Testis (tissue), 3 donors: ENCODE results near the gene DMD. TPM values are rescaled to one million over a fixed set of nuclear protein-coding genes. Genes with fewer than 3 reads are reported as not detected.

Experiments used
- DNase-seq: peaks from one replicate; pipeline ENCODE4 v3.0.0-alpha.2; 2019
- H3K27ac ChIP-seq, 2 donors: fragments of 200-600 bp; sonication (generic); one replicate each; pipeline ENCODE4 v1.5.1; 2019
- H3K27me3 ChIP-seq: fragments of 200-600 bp; sonication (generic); one replicate; pipeline ENCODE4 v1.5.1; 2019
- H3K36me3 ChIP-seq: fragments of 200-600 bp; sonication (generic); one replicate; pipeline ENCODE4 v1.5.1; 2017; ENCODE audit warnings: low read depth; ENCODE audit errors: missing control alignments
- H3K4me1 ChIP-seq: fragments of 200-600 bp; sonication (generic); one replicate; pipeline ENCODE4 v1.5.1; 2019
- H3K4me3 ChIP-seq, 2 donors: fragments of 200-600 bp; sonication (generic); one replicate each; pipeline ENCODE4 v1.5.1; 2017 to 2019
- H3K9me3 ChIP-seq: fragments of 200-600 bp; sonication (generic); one replicate; pipeline ENCODE4 v1.5.1; 2017
- CTCF ChIP-seq, 3 experiments: fragments of 450-650 bp in 2 of 3; fragments of 200-600 bp in 1 of 3; sonication (generic) in 1 of 3; IDR thresholded peaks; one replicate each; pipeline ENCODE4 v1.5.1; 2016 to 2019; ENCODE audit warnings: antibody characterized with exemption in 3 of 3, mild to moderate bottlenecking in 2 of 3, moderate library complexity in 1 of 3
- POLR2A ChIP-seq: fragments of 450-650 bp; IDR thresholded peaks from one replicate; pipeline ENCODE4 v1.6.1; 2017; ENCODE audit warnings: antibody characterized with exemption, mild to moderate bottlenecking, moderate library complexity
- WGBS, 2 donors: methylation state at CpG; one replicate each; pipeline ENCODE4 v1.1.5; 2018; 5-methylcytosine and 5-hydroxymethylcytosine counted together
- intact Hi-C: fragments of 100-400 bp; cut with DNase I; formaldehyde crosslinking; loops from one replicate; pipeline ENCODE4 v1.15.1; 2023; ENCODE audit warnings: low total_unique reads
- polyA plus RNA-seq: library from polyadenylated mRNA; stranded (reverse); fragments of 350-450 nt; fragmentation: Illumina TruSeq; extraction: RNeasy Lipid Tissue Mini Kit (QIAGEN cat#74804); gene quantifications from one replicate; pipeline ENCODE4 v1.2.3, GENCODE V29; 2014; ENCODE audit warnings: low read depth, low replicate concordance; ENCODE audit not compliant: insufficient read depth
- total RNA-seq, 2 donors: library from RNA; depleted of rRNA; stranded (reverse); fragments of >200 nt; gene quantifications; one replicate each; pipeline ENCODE4 v1.2.3, GENCODE V29; 2016

The DMD gene
- total and polyA plus RNA-seq, 3 donors from 2014 or later = 11.3 to 34.1 (median 24.2) TPM

DNA sequence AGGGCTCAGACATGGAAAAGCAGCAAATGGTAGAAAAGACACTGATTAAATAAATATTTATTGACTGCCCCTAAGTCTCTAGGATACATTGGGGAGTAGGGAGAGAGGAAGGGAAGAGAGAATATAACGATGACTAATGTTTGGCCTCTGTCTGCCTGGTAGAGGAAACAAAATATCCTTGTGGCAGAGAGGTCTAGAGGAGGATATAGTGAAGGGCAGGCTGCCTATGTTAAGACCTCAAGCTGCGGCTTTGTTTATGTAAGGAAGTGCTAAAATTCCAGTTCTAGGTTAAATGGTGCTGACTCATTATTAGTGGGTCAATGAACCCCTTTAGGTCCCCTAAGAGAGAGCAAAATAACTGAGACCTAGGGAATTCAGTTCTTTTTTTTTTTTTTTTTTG lies 1712.2 kb downstream of the DMD start:
- H3K36me3 ChIP-seq = no peaks in the 10 kb centered on the region
- no peaks in the 10 kb centered on the region for H3K9me3 ChIP-seq
- H3K4me1 ChIP-seq = no peaks in the 10 kb centered on the region
- H3K27me3 ChIP-seq = no peaks in the 10 kb centered on the region
- WGBS, 2 donors = 61 to 77% methylated on average over 2 of the region's 2 CpGs
- H3K27ac ChIP-seq = no peak overlapping the region
- no peak for DNase-seq
- intact Hi-C loops = no loop called here
- TF ChIP-seq POLR2A (no peak), CTCF (IDR thresholded peaks at IDR 0.05) (no peak)
- no peak overlapping the region for H3K4me3 ChIP-seq

- Histone ChIP-seq H3K27ac (no peak overlapping the region), H3K36me3 (no peaks in the 10 kb centered on the region), H3K9me3 (no peaks in the 10 kb centered on the region), H3K4me1 (no peaks in the 10 kb centered on the region), H3K4me3 (no peak overlapping the region), H3K27me3 (no peaks in the 10 kb centered on the region)
- TF ChIP-seq POLR2A (no peak), CTCF (IDR thresholded peaks at IDR 0.05) (no peak)
- intact Hi-C loops = no loop called here
- DNase-seq = no peak
- 91 to 93% methylated on average over 3 of the region's 3 CpGs for WGBS, 2 donors
Measured at GRCh38 chrX:31497086-31497485, 1714.3 kb downstream of the DMD start.

- WGBS, 2 donors = 34 to 44% methylated on average over 3 of the region's 3 CpGs
- intact Hi-C loops = no loop called here
- Histone ChIP-seq H3K27ac (no peak overlapping the region), H3K36me3 (no peaks in the 10 kb centered on the region), H3K9me3 (no peaks in the 10 kb centered on the region), H3K4me1 (no peaks in the 10 kb centered on the region), H3K27me3 (no peaks in the 10 kb centered on the region), H3K4me3 (no peak overlapping the region)
- DNase-seq = no peak
- no peak for TF ChIP-seq POLR2A
- TF ChIP-seq CTCF (IDR thresholded peaks at IDR 0.05) = no peak
Measured at GRCh38 chrX:31487951-31488350, 1723.4 kb downstream of the DMD start.

- Histone ChIP-seq H3K9me3 (no peaks in the 10 kb centered on the region), H3K27ac (no peak overlapping the region), H3K4me1 (no peaks in the 10 kb centered on the region), H3K4me3 (no peak overlapping the region), H3K36me3 (no peaks in the 10 kb centered on the region), H3K27me3 (no peaks in the 10 kb centered on the region)
- 64 to 74% methylated on average over 5 of the region's 5 CpGs for WGBS, 2 donors
- intact Hi-C loops = no loop called here
- TF ChIP-seq POLR2A = no peak
- TF ChIP-seq CTCF (IDR thresholded peaks at IDR 0.05) = no peak
- peak; percentile 16 for DNase-seq
Measured at GRCh38 chrX:31483336-31483735, 1728.0 kb downstream of the DMD start.

DNA sequence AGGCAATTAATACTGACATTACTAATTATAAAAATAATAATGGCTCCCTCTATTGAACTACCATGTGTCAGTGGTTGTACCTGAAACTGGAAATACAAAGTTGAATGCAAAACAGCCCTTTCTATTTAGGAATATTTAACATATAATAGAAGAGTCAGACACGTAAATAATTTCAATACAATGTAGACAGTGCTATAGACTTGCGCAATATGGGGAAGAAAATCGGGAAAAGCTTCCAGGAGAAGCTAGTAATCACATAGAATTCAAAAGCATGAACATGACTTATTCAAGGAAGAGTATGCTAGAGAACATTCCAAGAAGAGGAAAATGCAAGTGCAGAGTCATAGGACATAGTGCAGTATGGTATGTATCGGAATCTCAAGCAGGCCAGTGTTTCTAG lies 1730.7 kb downstream of the DMD start:
- H3K27me3 ChIP-seq = no peaks in the 10 kb centered on the region
- WGBS, 2 donors = 90 to 96% methylated on average over 4 of the region's 4 CpGs
- TF ChIP-seq POLR2A = no peak
- no peak for TF ChIP-seq CTCF (IDR thresholded peaks at IDR 0.05)
- H3K36me3 ChIP-seq = no peaks in the 10 kb centered on the region
- no peak for DNase-seq
- H3K4me1 ChIP-seq = no peaks in the 10 kb centered on the region
- intact Hi-C loops = no loop called here
- no peak overlapping the region for H3K27ac ChIP-seq
- no peak overlapping the region for H3K4me3 ChIP-seq
- no peaks in the 10 kb centered on the region for H3K9me3 ChIP-seq
